HG03460 (cell line): ENCODE measurements around the gene HSPA14.
"Not testable (repeated sequence)": the region's sequence is repeated elsewhere in the genome, so short reads cannot be mapped to it uniquely, and the experiment has no call there.

ENCODE experiments used
- ATAC-seq: cut with Tn5 transposase; IDR thresholded peaks from one replicate; pipeline ENCODE4 v1.9.1; 2021; ENCODE audit not compliant: unreplicated experiment

Gene HSPA14

DNA sequence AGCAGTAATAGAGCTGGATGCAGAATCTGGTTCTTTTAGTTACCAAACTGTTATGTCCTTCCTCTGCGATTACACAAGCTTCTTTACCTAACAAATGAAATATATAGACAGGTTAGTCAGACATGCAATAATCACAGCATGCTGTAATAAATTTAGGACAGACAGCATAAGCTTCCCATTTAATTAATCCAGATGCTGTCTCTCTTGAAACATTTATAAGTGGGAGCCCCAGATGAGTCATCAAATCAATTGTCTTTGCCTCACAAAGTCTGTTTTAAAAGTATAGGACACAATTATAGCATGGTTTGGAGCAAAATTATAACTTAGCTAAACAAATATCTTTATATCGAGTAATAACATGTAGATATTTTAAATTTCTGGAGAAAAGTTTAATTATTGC is 1.9 kb upstream of the HSPA14 start:
- ATAC-seq, result no peak

DNA sequence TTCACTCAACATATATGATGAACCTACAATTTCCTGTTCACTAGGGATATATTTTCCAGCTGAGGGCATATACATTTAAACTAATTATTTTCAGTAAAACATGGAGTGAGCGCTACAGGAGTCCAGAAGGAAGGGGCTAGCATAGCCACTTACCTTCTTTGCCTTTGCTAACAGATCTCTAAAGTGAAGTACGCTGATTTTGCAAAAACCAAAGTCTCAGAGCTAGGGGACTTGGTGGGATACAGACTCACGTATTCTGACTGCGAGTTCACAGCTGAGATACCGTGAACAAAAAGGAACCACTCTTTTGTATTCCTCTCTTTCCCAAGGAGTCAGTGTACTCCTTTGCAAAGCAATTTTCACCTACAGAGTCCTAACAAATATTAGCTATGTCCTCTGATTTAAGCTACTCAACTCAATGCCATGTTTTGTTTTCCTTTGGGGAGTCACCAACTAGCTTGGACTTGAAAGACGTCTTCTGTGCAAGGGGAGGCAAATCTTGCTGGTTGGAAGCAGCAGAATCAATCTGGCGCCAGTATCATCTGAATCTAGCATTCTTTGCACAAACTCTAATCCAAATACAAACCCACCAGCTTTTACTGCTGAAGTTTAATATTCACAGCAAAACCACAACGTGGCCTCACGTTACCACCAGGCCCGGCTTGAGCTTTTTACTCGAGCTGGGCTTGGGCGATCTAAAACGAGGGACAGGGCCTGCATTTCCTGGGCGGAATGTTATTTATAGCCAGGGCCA is 926 bp upstream of the HSPA14 start:
- no peak for ATAC-seq

DNA sequence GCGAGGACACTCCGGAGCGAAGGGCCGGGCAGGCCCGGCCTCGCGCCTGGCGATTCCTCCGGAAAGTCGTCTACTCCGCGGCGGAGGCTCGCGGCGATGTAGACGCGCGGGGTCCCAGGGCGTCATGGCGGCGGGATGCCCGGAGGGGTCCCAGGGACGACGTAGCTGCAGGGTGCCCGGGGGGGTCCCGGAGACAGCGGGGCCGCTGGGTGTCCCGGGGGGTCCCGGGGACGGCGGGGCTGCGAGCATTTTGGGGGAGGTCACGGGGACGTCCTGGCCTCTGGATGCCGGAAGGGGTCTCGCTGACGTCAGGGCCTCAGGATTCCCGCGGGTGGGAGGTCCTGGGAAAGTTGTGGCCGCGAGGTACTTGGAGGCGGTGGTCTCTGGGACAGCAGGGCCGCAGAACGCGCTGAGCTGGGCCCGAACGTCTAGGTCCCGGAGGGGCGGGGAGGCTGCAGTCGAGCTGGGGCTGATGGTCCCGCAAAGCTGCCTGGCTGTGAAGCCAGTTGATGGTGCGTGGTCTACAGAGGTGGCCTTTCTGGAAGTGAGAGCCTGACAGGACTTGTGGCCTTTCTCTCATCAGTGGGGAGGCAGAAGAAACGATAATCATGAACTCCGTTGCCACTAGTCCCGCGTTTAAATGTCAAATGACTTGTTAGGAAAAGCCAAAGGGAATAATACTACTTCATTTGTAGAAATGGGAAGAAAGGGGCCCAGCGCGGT is 637 bp downstream of the HSPA14 start:
- peak; percentile 4 for ATAC-seq

DNA sequence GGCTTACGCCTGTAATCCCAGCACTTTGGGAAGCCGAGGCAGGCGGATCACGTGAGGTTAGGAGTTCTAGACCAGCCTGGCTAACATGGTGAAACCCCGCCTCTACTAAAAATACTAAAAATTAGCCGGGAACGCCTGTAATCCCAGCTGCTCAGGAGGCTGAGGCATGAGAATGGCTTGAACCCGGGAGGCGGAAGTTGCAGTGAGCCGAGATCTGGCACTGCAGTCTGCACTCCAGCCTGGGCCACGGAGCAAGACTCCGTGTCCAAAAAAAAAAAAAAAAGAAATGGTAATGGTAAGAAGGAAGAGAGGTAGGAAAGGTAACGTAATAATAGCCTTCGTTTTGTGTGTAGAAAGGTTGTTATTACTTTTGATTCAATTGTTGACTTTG is 1.2 kb downstream of the HSPA14 start:
- ATAC-seq, result no peak

DNA sequence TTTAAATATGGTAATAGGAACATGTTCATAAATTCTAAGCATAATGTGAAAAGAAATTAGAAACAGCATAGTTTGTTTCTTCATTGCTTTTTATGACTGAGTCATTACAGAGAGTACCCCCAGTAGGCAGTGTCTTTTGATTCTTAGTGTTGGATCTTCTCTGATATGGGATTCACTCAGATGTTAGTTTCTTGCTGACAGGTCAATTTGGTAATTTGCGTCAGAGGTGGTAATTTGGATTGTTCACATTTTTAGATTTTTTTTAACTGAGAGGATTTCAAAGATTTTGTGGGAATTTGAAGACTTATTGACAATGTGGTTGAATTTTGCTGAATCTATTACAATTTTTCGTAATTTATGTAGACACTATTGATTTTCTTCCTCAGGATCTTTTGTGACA is 2.1 kb downstream of the HSPA14 start:
- ATAC-seq, result no peak

DNA sequence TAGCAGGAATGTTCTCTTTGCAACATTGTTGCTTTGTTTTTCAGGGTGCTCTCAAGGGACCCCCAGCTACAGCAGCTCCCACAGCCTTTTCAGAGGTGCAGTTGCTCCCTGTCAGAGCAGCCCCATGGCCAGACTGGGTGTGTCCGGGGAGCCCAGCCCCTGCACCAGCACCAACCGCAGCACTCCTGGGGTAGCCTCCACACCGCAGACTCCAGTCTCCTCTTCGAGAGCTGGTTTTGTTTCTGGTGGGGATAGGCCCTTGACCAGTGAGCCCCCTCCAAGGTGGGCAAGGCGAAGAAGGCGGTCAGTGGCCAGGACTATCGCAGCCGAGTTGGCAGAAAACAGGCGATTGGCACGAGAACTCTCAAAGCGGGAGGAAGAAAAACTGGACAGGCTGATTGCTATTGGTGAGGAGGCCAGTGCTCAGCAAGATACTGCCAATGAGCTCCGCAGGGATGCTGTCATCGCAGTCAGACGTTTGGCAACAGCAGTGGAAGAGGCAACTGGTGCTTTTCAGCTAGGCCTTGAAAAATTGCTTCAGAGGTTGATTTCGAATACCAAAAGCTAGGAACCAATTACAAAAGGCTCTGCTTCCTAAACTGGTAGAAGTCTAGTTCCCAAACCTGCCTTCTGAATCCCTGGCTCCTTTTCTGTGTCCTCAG is 5.4 kb downstream of the HSPA14 start:
- ATAC-seq, result no peak

DNA sequence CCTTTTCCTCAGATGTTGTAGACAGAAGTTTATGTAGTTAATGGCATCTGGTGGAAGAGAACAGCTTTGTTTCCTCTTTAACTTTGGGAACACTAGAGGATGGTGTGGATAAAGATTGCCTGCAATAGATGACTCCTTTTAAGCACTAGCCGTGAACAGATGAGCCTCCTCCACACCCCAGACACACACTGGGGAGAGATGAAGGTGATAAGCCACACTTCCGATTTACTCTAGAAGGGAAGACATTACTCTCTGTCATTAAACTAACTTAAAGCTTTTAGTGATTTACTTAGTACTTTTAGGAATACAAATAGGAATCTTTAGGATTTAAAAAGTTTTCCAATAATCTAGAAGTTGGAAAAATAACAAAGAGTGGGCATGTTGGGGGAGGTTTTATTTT is 6.8 kb downstream of the HSPA14 start:
- ATAC-seq, result no peak

DNA sequence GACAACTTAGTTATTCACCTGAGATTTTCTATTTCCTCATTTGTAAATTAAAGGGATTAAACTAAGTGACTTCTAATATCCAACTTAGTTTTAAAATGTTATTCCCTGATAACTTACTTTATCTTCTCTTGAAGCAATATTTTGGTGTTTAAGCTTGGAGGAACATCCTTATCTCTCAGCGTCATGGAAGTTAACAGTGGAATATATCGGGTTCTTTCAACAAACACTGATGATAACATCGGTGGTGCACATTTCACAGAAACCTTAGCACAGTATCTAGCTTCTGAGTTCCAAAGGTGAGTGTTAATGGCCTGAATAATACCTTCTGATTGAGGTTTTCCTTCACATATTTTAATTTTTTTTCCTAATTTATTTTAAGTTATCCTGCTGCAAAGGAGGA is 14.1 kb downstream of the HSPA14 start:
- no peak for ATAC-seq

DNA sequence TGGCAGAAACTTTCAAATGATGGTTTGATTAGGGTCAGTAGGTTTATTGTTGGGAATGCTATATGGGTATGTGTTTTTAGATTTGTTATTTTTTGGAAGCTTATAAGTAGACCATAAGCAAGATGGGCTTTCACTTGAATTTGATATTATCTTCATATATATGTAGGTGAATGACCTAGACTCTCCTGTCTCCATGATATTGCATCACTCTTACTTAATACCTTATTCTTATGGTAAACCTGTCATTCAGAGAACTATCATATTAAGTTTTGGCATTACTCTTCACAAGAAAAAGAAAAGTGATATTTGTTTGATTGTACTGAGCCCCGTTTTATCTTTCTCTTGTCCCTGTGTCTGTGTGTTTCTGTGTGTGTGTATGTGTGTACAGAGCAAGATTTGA is 17.3 kb downstream of the HSPA14 start:
- no peak for ATAC-seq

DNA sequence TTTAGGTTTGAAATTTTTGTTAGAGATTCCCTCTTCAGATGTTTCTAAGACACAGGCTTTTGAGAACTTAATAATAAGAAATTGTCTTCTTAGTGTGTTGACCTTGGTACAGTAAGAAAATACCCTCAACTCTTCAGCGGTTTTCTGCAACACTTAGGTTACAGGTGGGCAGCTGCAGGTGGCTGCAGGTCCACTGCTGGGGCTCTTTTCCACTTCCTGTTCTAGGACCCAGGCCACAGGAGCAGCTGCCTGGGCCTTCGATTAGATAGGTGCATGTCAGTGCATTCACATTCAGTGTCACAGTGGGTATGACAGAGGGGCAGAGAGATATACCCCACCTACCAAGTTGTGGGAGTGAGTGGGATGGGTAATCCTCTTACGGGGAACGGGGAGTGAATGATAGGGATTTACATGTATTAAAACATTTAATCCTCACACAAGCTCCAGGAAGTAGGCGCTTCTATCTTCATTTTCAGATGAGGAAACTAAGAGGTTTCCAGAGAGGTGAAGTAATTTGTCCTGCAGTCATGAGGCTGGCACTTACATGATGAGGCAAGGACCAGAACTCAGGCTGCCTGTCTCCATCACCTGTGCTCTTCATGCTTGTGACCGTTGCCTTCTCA is 20.3 kb downstream of the HSPA14 start:
- no peak for ATAC-seq

DNA sequence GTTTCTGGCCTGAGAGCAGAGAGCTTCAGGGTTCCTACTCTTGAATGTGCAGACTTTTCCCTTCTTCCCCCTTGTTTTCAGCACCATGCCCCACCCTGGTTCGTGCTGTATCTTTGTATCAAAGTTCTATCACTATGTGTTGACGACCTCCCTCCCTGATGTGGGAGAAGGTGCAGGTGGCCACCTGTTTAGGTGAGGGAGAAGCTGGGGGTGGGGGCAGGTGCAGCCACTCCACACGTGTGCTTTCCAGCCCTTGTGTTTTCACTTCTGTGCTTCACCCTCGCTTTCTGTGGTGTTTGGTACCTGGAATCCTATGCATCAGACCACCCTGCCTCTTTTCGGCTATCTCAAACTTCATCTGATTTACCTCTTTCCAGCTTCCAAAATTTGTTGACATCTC is 20.9 kb downstream of the HSPA14 start:
- ATAC-seq, result no peak

DNA sequence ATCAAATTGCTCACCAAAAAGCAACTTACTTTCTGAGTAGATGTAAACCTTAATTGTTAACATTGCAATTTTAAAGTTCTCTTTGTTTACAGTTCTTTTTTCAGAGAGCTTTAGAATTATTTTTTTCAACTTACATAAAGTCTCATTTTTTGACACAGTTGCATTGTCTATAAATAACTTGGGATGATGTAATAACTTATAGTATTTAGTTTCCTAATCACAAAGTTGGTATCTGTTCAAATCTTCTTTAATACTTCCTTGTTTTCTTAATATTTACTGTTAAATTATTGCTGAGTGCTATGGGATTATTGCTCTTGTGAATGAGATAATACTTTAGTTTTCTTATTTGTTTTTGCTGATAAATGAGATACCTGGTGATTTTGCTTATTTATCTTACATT is 21.7 kb downstream of the HSPA14 start:
- no peak for ATAC-seq

DNA sequence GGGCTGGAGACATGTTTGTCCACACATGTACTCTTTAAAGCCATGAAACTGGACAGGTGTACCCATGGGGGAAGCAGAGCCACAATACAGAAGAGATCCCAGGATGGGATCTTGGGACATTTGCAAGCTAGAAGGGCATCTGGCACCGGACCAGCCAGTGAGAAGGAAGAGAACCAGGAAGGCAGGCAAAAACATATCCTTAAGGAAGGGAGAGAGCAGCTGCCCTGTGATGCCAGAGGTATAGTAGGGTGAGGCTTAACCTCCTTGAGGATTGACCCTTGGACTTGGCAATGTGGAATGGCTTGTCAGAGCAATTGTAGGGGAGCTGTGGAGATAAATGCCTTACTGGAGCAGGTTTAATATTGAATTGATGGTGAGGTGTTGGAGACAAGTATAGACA is 22.7 kb downstream of the HSPA14 start:
- ATAC-seq, result no peak

DNA sequence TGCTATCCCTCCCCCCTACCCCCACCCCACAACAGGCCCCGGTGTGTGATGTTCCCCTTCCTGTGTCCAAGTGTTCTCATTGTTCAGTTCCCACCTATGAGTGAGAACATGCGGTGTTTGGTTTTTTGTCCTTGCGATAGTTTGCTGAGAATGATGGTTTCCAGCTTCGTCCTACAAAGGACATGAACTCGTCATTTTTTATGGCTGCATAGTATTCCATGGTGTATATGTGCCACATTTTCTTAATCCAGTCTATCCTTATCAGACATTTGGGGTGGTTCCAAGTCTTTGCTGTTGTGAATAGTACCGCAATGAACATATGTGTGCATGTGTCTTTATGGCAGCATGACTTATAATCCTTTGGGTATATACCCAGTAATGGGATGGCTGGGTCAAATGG is 26.4 kb downstream of the HSPA14 start:
- ATAC-seq, result not testable (repeated sequence)

DNA sequence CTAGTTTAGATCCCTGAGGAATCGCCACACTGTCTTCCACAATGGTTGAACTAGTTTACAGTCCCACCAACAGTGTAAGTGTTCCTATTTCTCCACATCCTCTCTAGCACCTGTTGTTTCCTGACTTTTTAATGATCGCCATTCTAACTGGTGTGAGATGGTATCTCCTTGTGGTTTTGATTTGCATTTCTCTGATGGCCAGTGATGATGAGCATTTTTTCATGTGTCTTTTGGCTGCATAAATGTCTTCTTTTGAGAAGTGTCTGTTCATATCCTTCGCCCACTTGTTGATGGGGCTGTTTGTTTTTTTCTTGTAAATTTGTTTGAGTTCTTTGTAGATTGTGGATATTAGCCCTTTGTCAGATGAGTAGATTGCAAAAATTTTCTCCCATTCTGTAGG is 26.8 kb downstream of the HSPA14 start:
- ATAC-seq, result not testable (repeated sequence)

DNA sequence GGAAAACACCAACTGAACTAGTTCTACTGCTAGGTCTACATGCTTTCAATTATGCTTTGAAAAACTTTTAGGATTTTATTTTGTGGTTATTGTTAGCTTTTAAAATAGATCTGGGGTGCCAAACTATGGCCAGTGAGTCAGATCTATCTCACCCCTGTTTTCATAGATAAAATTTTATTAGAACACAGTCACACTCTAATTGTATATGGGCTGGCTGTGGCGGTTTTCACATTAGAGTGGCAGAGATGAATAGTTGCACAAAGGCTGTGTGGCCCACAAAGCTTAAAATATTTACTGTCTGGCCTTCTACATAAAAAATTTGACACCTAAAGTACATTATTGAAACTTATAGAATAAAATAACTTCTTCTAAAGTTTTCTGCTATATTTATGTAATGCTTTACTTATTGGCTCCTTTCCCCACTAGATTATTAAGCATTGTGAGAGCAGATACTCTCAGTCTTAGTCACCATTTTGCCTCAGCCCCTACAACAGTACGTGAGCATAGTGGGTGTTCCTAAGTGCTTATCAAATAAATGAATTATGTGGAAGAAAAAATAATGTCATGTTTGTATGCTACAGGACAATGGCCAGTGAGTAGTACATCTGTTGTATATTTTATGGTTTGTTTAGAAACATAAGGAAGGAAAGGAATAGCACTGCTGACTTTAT is 35.1 kb downstream of the HSPA14 start:
- ATAC-seq, result peak; percentile 51

DNA sequence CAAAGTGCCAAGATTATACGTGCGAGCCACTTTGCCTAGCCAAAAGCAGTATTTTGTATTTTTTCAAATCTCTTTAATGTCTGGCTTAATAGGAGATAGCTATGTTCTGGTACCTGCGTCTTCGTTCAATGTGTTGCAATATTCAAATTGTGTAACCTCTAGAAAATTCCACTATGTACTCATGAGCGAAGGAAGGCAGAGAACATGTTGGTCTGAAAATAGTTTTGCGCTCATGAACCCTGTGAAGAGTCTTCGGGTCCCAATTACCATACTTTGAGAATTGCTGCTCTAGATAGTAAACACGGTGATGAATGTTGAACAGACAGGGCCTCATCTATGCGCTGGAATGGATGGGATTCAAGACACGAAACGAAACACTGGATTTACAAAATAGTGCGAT is 37.8 kb downstream of the HSPA14 start:
- no peak for ATAC-seq

DNA sequence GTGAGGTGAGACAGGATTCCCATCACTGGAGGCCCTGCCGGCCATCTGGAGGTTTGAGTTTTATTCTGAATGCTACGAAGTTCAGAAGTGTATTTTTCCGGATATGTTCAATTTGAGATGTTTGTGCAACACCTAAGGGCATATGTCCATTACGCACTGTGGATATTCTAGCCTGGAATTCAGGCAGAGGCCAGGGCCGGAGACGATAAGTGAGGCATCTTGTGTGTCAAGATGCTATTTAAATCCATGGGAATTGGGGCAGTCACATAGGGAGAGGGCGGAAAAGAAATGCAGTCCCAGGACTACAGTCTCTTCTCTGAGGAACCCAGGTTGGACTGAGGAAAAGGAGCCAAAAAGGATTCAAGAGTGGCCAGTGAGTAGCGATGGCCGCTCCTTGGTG is 38.7 kb downstream of the HSPA14 start:
- ATAC-seq, result no peak

DNA sequence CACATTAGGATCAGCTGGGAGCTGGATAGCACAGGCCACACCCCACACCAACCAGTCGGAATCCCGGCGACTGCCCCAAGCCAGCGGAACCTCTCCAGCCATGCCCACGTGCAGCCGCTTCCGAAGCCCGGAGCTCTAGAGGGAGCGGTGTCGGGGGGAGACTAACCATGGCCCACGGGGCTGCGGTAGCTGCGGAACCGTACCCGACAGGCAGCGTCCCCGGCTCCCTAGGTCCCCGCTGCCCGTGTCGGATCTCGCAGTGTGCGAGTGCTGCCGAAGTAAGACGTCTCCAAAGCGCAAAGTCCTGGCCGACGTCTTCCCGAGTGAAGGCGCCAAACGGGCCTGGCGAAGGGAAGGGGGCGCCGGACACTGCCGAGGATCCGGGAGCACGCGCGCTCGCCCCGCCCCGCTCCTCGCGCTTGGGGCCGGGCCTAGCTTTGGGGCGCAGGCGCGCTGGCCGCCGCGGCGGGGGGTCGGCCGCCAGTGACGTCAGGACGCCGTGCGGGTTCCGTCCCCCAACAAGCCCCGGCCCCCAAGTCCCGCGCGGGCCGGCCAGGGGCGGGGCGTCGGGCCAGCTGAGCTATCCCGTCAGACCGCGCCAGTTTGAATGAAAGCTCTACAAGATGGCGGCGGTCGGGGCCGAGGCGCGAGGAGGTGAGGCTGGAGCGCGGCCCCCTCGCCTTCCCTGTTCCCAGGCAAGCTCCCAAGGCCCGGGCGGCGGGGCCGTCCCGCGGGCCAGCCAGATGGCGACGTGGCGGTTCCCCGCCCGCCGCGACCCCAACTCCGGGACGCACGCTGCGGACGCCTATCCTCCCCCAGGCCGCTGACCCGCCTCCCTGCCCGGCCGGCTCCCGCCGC is 40.4 kb downstream of the HSPA14 start, which contains the start of gene SUV39H2:
SUV39H2 (plus strand) TSS at position 601 of the 858 bp plus-strand sequence; CDS start at position 624, 23 bp downstream.
- ATAC-seq, result peak; percentile 85
